Measurements from ENCODE around the gene CEP19.

The CEP19 gene

DNA sequence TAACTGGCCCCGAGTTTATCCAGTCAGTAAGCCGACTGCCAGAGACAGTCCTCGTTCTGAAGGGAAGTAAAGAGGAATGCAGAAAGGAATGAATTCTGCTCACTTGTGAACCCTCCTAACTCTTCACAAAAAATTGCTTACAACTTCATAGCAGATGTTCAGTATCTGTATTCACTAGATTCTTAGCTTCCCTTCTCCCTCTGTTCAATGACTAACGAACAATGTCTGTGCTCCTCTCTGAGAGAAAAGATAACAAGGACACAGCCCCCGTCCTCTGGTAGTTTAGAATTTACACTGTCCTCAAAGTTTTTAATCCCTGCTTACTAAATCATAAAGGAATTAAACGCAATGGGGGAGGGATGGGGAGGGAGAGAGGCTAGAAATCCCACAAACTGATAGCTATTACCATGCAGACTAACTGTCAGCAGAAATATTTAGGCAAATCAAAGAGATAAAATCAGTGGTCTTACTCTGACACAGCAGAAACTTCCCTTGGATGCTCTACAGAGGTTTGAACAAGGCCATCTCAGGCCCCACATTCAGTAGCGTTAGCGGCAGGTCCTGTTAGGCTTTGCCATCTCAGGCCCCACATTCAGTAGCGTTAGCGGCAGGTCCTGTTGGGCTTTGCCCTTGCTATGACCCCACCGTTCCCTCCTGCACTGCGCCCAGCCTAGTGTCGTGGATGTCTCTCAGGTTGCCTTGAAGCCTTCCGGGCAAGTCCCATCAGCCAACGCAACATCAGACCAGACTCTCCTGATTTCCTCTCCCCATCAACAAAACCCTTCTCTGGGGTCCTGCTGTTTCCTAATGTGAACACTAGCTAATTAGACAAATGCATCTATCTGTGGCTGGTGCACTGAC, 49.1 kb downstream of the CEP19 start:
- no peak for DNase-seq (ENCODE audit: low spot score)

DNA sequence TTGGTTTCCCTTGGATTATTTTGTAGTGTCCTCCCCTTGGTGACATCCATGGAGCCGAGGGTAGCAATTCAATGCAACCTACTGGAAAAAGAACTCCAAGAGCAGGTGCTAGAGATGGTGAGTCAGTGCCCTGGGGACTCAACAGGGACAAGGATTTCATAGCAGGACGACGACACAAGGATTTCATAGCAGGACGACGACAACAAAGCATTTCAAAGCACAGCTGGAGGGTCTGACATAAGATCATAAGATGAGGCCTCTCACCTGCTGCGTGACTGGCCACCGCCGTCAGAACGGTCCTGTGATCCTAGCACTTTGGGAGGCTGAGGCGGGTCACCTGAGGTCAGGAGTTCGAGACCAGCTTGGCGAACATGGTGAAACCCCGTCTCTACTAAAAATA, 50.0 kb downstream of the CEP19 start:
- no peak for DNase-seq (ENCODE audit: low spot score)

DNA sequence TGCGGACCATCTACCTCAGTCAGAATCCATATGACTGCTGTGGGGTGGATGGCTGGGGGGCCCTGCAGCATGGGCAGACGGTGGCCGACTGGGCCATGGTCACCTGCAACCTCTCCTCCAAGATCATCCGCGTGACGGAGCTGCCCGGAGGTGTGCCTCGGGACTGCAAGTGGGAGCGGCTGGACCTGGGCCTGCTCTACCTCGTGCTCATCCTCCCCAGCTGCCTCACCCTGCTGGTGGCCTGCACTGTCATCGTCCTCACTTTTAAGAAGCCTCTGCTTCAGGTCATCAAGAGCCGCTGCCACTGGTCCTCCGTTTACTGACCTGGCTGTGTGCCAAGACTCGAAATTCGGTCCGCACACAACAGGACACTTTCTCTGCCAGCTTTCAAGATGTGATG, 50.6 kb downstream of the CEP19 start:
- no peak for DNase-seq (ENCODE audit: low spot score)

DNA sequence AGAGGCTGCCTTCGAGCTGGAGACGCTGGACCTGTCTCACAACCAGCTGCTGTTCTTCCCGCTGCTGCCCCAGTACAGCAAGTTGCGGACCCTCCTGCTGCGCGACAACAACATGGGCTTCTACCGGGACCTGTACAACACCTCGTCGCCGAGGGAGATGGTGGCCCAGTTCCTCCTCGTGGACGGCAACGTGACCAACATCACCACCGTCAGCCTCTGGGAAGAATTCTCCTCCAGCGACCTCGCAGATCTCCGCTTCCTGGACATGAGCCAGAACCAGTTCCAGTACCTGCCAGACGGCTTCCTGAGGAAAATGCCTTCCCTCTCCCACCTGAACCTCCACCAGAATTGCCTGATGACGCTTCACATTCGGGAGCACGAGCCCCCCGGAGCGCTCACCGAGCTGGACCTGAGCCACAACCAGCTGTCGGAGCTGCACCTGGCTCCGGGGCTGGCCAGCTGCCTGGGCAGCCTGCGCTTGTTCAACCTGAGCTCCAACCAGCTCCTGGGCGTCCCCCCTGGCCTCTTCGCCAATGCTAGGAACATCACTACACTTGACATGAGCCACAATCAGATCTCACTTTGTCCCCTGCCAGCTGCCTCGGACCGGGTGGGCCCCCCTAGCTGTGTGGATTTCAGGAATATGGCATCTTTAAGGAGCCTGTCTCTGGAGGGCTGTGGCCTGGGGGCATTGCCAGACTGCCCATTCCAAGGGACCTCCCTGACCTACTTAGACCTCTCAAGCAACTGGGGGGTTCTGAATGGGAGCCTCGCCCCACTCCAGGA, 51.5 kb downstream of the CEP19 start:
- no peak for DNase-seq (ENCODE audit: low spot score)

DNA sequence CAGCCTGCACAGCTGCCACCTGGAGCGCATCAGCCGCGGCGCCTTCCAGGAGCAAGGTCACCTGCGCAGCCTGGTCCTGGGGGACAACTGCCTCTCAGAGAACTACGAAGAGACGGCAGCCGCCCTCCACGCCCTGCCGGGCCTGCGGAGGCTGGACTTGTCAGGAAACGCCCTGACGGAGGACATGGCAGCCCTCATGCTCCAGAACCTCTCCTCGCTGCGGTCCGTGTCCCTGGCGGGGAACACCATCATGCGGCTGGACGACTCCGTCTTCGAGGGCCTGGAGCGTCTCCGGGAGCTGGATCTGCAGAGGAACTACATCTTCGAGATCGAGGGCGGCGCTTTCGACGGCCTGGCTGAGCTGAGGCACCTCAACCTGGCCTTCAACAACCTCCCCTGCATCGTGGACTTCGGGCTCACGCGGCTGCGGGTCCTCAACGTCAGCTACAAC, 52.1 kb downstream of the CEP19 start:
- DNase-seq (ENCODE audit: low spot score) = no peak

Measured in COLO829 (cell line).